ENCODE data around the gene ABCA1.

GRCh38 chr9:104927912-104928740, at the start of gene ABCA1:
- TF ChIP-seq CTCF (IDR thresholded peaks at IDR 0.05) (no peak), POLR2A (IDR thresholded peaks at IDR 0.05) (peak; percentile 63 to 64)

Measured in Peyer's patch (tissue), 4 donors.